ENCODE data around the gene RCOR1.

RCOR1 gene

DNA sequence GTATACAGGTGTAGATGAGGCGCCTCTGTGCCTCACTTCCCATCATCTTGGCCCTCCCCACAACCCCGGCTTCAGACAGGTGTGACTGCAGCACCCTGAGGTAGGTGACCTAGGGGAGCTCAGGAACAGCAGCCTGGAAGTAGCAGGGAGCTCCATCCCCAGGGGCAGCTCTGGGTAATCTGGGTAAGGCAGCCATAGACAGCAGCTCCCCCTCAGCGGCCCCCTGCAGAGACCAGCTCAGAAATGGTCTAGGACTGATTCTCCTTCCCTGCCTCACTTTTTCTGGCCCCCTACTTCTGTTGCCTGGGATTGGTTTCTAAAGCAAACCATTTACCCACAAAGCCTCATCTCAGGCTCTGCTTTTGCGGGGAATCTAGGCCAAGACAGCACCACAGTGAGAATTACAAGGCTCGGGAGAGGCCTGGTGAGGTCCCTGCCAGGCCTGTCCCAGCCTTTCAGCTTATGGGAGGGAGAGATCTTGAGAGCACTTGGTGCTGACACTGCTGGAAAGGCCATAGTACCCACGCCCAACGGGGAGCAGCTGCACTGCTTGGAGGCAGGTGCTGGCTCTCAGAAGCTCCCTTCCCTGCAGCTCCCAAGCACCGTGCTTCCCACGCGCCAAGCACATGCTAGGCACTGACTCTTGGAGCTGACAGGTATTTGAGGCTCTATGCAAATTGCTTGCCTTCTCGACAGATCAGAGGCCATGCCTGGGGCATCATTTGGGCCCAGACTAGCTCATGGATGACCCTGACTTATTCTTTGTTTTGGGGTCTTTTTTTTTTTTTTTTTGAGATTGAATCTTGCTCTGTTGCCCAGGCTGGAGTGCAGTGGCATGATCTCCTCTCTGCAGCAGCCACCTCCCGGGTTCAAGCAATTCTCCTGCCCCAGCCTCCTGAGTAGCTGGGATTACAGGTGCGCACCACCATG is 139.7 kb downstream of the RCOR1 start:
- H3K9me3 ChIP-seq (ENCODE audit: control insufficient read depth, insufficient read depth, low read length): no peaks in the 10 kb centered on the region
- H3K9ac ChIP-seq (ENCODE audit: low read depth, low read length): no peak overlapping the region
- no peaks in the 10 kb centered on the region for H3K4me1 ChIP-seq (ENCODE audit: insufficient read depth, low read length)
- H3K36me3 ChIP-seq (ENCODE audit: insufficient read depth, low read length): peaks cover 15% of the 10 kb centered on the region

- no peak overlapping the region for H3K9ac ChIP-seq (ENCODE audit: low read depth, low read length)
- peaks cover 11% of the 10 kb centered on the region for H3K36me3 ChIP-seq (ENCODE audit: insufficient read depth, low read length)
- H3K9me3 ChIP-seq (ENCODE audit: control insufficient read depth, insufficient read depth, low read length): no peaks in the 10 kb centered on the region
- no peaks in the 10 kb centered on the region for H3K4me1 ChIP-seq (ENCODE audit: insufficient read depth, low read length)
Measured at GRCh38 chr14:102732924-102733323, 140.5 kb downstream of the RCOR1 start.

- H3K9me3 ChIP-seq (ENCODE audit: control insufficient read depth, insufficient read depth, low read length): no peaks in the 10 kb centered on the region
- no peaks in the 10 kb centered on the region for H3K4me1 ChIP-seq (ENCODE audit: insufficient read depth, low read length)
- no peak overlapping the region for H3K9ac ChIP-seq (ENCODE audit: low read depth, low read length)
- H3K36me3 ChIP-seq (ENCODE audit: insufficient read depth, low read length): peaks cover 12% of the 10 kb centered on the region
Measured at GRCh38 chr14:102733326-102733725, 140.9 kb downstream of the RCOR1 start.

DNA sequence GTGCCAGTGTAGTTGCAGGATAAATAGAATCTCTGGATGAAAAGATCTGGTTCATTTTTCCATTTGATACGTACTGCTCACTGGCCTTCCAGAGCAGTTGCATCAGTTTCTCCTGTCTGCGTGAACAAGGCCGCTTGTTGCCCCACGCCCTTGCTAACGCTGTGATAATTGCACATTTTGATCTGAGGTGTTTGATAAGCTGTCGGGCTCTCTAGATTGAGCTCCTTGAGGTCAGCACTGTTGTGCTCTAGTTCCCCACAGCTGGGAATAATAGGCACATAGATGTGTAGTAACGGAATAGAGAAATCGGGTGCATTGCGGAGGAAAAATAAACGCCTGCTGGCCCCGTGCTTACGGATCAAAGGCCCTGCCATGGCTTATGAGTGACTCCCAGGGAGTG is 142.0 kb downstream of the RCOR1 start:
- Histone ChIP-seq H3K36me3 (ENCODE audit: insufficient read depth, low read length) (peaks cover 8% of the 10 kb centered on the region; the same call in 1 of the 2 replicates), H3K9ac (ENCODE audit: low read depth, low read length) (no peak overlapping the region), H3K9me3 (ENCODE audit: control insufficient read depth, insufficient read depth, low read length) (no peaks in the 10 kb centered on the region), H3K4me1 (ENCODE audit: insufficient read depth, low read length) (no peaks in the 10 kb centered on the region)

- Histone ChIP-seq H3K4me1 (ENCODE audit: insufficient read depth, low read length) (no peaks in the 10 kb centered on the region), H3K9ac (ENCODE audit: low read depth, low read length) (no peak overlapping the region), H3K36me3 (ENCODE audit: insufficient read depth, low read length) (peaks cover 8% of the 10 kb centered on the region; the same call in 1 of the 2 replicates), H3K9me3 (ENCODE audit: control insufficient read depth, insufficient read depth, low read length) (no peaks in the 10 kb centered on the region)
Measured at GRCh38 chr14:102736956-102737355, 144.5 kb downstream of the RCOR1 start.

DNA sequence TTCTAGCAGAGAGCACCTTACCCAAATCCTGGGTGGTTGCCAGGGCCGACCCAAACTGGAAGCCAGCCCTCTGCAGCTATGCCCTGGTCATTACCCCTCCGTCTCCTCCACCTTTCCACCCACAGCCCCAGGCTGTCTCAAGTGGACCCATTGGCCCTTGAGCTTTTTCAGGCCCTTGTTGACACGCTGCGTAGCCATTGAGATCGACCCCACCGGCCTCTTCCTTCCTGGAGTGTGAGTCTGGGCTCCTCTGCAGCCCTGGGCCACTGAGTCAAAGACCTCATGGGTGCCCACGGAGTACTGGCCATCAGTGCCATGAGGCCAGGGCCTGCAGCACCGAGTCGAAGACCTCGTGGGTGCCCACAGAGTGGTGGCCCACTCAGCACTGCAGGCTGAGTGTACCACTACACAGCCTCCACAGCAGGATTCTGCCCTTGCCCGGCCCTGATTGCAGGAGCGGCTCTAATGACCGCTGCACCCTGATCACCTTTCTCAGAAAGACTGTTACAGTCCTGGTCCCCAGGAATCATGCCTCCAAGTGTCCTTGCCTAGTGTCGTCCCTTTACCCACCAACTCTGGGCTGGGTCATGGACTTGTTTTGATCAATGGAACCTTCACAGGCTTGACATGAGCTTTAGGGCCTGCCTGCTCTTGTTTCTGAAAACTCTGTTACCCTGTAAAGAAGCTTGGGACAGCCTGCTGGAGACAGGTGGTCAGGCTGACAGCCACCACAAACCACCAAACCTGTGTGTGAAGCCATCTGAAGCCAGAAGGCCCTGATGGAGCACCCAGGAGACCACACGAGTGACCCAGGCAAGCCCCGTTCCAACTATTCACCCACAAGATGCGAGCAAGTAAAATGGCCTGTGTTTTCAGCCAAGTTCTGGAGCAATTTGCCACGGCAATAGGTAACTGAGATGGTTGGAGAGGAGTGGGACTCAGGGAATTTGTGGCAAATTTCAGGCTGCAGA is 145.2 kb downstream of the RCOR1 start:
- Histone ChIP-seq H3K4me1 (ENCODE audit: insufficient read depth, low read length) (no peaks in the 10 kb centered on the region), H3K36me3 (ENCODE audit: insufficient read depth, low read length) (peaks cover 6% of the 10 kb centered on the region; the same call in 1 of the 2 replicates), H3K9me3 (ENCODE audit: control insufficient read depth, insufficient read depth, low read length) (no peaks in the 10 kb centered on the region), H3K9ac (ENCODE audit: low read depth, low read length) (no peak overlapping the region)

GRCh38 chr14:102738373-102739189 is 146.1 kb downstream of the RCOR1 start:
- no peak overlapping the region for H3K9ac ChIP-seq (ENCODE audit: low read depth, low read length)
- peaks cover 6% of the 10 kb centered on the region; the same call in 1 of the 2 replicates for H3K36me3 ChIP-seq (ENCODE audit: insufficient read depth, low read length)
- no peaks in the 10 kb centered on the region for H3K4me1 ChIP-seq (ENCODE audit: insufficient read depth, low read length)
- no peaks in the 10 kb centered on the region for H3K9me3 ChIP-seq (ENCODE audit: control insufficient read depth, insufficient read depth, low read length)

- Histone ChIP-seq H3K9ac (ENCODE audit: low read depth, low read length) (no peak overlapping the region), H3K36me3 (ENCODE audit: insufficient read depth, low read length) (peaks cover 6% of the 10 kb centered on the region; the same call in 1 of the 2 replicates), H3K9me3 (ENCODE audit: control insufficient read depth, insufficient read depth, low read length) (no peaks in the 10 kb centered on the region), H3K4me1 (ENCODE audit: insufficient read depth, low read length) (no peaks in the 10 kb centered on the region)
Measured at GRCh38 chr14:102739190-102739469, 146.7 kb downstream of the RCOR1 start.

DNA sequence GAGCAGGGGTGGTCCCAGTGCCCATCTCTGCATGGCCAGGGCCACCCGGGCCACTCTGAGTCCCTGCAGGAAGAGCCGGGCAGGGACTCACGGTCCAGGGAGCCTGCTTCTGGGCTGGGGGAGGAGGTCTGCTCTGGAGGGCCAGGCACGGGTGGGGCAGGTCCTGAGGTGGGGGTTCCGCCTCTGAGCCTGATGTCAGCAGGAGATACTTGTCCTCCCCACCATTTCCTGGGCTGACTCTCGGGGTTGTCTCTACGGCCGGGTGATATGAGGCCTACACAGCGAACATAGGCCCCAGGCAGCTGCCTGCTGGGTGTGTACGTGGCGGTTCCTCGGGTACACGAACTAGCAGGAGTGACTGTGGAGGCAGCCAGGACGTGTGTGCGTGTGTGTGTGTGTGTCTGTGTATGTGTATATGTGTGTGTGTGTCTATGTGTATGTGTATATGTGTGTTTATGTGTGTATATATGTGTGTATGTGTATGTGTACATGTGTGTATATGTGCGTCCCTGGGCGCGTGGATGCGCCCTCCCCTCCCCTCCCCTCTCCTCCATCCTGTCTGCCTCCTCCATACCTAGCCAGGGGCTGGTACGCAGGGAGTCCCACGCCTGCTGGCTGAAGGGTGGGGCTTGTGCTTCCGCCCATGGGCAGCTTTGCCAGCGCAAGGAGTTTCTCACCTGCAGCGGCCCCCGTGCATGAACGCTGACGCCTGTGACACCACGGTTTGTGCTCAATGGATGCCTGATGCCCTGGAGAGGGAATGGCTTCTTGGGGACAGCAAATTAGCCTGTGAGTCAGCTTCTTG is 154.4 kb downstream of the RCOR1 start:
- no peak overlapping the region for H3K9ac ChIP-seq (ENCODE audit: low read depth, low read length)
- no peaks in the 10 kb centered on the region; the same call in 1 of the 2 replicates for H3K36me3 ChIP-seq (ENCODE audit: insufficient read depth, low read length)
- H3K9me3 ChIP-seq (ENCODE audit: control insufficient read depth, insufficient read depth, low read length): no peaks in the 10 kb centered on the region
- no peaks in the 10 kb centered on the region; the same call in 1 of the 2 replicates for H3K4me1 ChIP-seq (ENCODE audit: insufficient read depth, low read length)

DNA sequence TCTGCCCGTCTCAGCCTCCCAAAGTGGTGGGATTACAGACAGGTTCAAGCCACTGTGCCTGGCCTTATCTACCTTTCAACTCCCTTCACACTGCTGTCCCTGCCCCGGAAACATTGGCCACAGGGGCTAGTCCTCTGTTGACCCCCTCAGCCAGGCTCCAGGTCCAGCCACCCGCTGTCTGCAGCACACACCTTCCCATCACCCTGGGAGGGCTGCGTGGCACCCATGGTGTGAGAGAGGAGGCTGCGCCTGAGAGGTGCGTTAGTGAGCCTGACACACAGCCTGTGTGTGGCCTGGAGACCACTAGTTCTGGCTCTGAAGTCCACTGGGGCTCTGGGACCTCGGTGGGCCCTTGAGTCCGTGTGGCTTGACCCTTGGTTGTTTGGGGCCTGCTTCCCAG is 156.4 kb downstream of the RCOR1 start:
- no peak overlapping the region for H3K9ac ChIP-seq (ENCODE audit: low read depth, low read length)
- H3K36me3 ChIP-seq (ENCODE audit: insufficient read depth, low read length): no peaks in the 10 kb centered on the region; the same call in 1 of the 2 replicates
- no peaks in the 10 kb centered on the region; the same call in 1 of the 2 replicates for H3K4me1 ChIP-seq (ENCODE audit: insufficient read depth, low read length)
- no peaks in the 10 kb centered on the region for H3K9me3 ChIP-seq (ENCODE audit: control insufficient read depth, insufficient read depth, low read length)

DNA sequence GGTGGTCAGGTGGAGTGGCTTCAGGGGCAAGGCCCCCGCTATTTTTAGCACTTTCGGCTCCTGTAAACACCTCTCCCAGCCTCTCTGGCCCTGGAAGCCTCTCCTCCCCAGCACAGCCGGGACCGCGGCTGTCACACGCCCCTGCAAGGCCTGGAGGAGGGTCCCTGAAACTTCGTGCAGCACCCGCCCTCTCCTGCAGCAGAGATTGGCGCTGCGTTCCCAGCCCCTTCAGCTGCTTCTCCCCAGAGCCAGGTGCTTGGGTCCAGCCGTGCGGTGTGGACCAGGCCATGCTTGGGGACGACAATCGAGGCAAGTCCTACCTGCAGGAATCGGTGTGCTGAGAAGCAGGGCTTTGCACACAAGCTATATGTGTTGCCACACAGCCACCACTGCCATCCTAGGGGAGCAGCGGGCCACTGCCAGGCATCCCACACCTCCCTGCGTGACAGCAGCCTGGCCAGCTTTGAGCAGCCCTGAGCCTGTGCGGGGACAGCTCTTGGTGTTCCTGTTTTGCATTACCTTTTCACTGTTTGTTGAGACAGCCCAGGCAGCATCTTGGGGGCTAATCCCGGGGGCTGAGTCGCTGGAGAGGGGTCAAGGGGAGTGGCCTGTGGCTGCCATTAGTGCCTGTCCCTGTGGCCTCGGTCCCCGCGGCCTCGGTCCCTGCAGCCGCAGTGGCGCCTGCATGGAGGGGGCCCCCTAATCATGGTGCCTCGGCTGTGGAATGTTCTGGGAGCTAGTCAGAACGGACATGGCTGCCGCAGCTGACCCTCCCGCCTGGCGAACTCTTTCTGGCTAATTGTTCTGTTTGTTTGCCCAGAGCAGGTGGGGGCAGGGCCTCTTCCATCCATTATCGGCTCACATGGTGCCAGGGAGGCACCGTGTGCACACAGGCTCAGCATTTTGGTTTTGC is 157.2 kb downstream of the RCOR1 start:
- H3K4me1 ChIP-seq (ENCODE audit: insufficient read depth, low read length): no peaks in the 10 kb centered on the region; the same call in 1 of the 2 replicates
- H3K36me3 ChIP-seq (ENCODE audit: insufficient read depth, low read length): no peaks in the 10 kb centered on the region; the same call in 1 of the 2 replicates
- H3K9ac ChIP-seq (ENCODE audit: low read depth, low read length): no peak overlapping the region
- no peaks in the 10 kb centered on the region for H3K9me3 ChIP-seq (ENCODE audit: control insufficient read depth, insufficient read depth, low read length)

- Histone ChIP-seq H3K9me3 (ENCODE audit: control insufficient read depth, insufficient read depth, low read length) (no peaks in the 10 kb centered on the region), H3K9ac (ENCODE audit: low read depth, low read length) (no peak overlapping the region), H3K4me1 (ENCODE audit: insufficient read depth, low read length) (no peaks in the 10 kb centered on the region; the same call in 1 of the 2 replicates), H3K36me3 (ENCODE audit: insufficient read depth, low read length) (no peaks in the 10 kb centered on the region; the same call in 1 of the 2 replicates)
Measured at GRCh38 chr14:102750376-102750775, 157.9 kb downstream of the RCOR1 start.
